ENCODE data around the gene PRKCA.

PRKCA gene

GRCh38 chr17:66633317-66633965, 331.0 kb downstream of the PRKCA start:
- Histone ChIP-seq H3K36me3 (no peaks in the 10 kb centered on the region), H3K27me3 (no peaks in the 10 kb centered on the region)
- TF ChIP-seq CTCF (IDR thresholded peaks at IDR 0.05), result no peak

GRCh38 chr17:66634193-66634592, 331.8 kb downstream of the PRKCA start:
- Histone ChIP-seq H3K36me3 (no peaks in the 10 kb centered on the region), H3K4me3 (ENCODE audit: low read depth in 1 of 2, low read length in 1 of 2) (no peak overlapping the region), H3K27ac (no peak overlapping the region), H3K4me1 (ENCODE audit: control insufficient read depth in 1 of 2, insufficient read depth in 1 of 2, low read depth in 1 of 2, low read length in 1 of 2) (no peaks in the 10 kb centered on the region), H3K9me3 (no peaks in the 10 kb centered on the region), H3K27me3 (no peaks in the 10 kb centered on the region)
- no peak for TF ChIP-seq CTCF (IDR thresholded peaks at IDR 0.05)

More at GRCh38 chr17:66633317-66633965, 331.0 kb downstream of the PRKCA start:
- Histone ChIP-seq H3K9me3 (no peaks in the 10 kb centered on the region), H3K4me3 (ENCODE audit: low read depth in 1 of 2, low read length in 1 of 2) (no peak overlapping the region), H3K27ac (no peak overlapping the region), H3K4me1 (ENCODE audit: control insufficient read depth in 1 of 2, insufficient read depth in 1 of 2, low read depth in 1 of 2, low read length in 1 of 2) (no peaks in the 10 kb centered on the region)

- no peak overlapping the region for H3K27ac ChIP-seq
These were observed 333.1 kb downstream of the PRKCA start for GRCh38 chr17:66635386-66636045.

GRCh38 chr17:66636111-66636510, 333.7 kb downstream of the PRKCA start:
- Histone ChIP-seq H3K9me3 (no peaks in the 10 kb centered on the region), H3K4me1 (ENCODE audit: control insufficient read depth in 1 of 2, insufficient read depth in 1 of 2, low read depth in 1 of 2, low read length in 1 of 2) (no peaks in the 10 kb centered on the region), H3K36me3 (no peaks in the 10 kb centered on the region), H3K27me3 (no peaks in the 10 kb centered on the region), H3K27ac (no peak overlapping the region), H3K4me3 (ENCODE audit: low read depth in 1 of 2, low read length in 1 of 2) (no peak overlapping the region)
- no peak for TF ChIP-seq CTCF (IDR thresholded peaks at IDR 0.05)

More at GRCh38 chr17:66635386-66636045, 333.1 kb downstream of the PRKCA start:
- TF ChIP-seq CTCF (IDR thresholded peaks at IDR 0.05), result no peak
- Histone ChIP-seq H3K36me3 (no peaks in the 10 kb centered on the region), H3K9me3 (no peaks in the 10 kb centered on the region), H3K27me3 (no peaks in the 10 kb centered on the region), H3K4me1 (ENCODE audit: control insufficient read depth in 1 of 2, insufficient read depth in 1 of 2, low read depth in 1 of 2, low read length in 1 of 2) (no peaks in the 10 kb centered on the region), H3K4me3 (ENCODE audit: low read depth in 1 of 2, low read length in 1 of 2) (no peak overlapping the region)

- no peaks in the 10 kb centered on the region for H3K9me3 ChIP-seq
- H3K4me1 ChIP-seq (ENCODE audit: control insufficient read depth in 1 of 2, insufficient read depth in 1 of 2, low read depth in 1 of 2, low read length in 1 of 2), result no peaks in the 10 kb centered on the region
- H3K4me3 ChIP-seq (ENCODE audit: low read depth in 1 of 2, low read length in 1 of 2), result no peak overlapping the region
- no peaks in the 10 kb centered on the region for H3K27me3 ChIP-seq
- no peak for TF ChIP-seq CTCF (IDR thresholded peaks at IDR 0.05)
- no peak overlapping the region for H3K27ac ChIP-seq
- no peaks in the 10 kb centered on the region for H3K36me3 ChIP-seq
These were observed 335.1 kb downstream of the PRKCA start for GRCh38 chr17:66637491-66637890.

All from neutrophil (primary cell).